SK-N-SH treated with all-trans-retinoic acid at 6 μM for 48 hours (cell line): ENCODE measurements around the gene LRMDA.

ENCODE experiments used
- ATAC-seq: fragments of 200-7000 bp; cut with Tn5 transposase; 3 replicates; pipeline ENCODE4 v1.9.1; 2020; ENCODE audit warnings: mild to moderate bottlenecking, moderate library complexity
- ARNTL ChIP-seq: fragments of 450-650 bp; formaldehyde crosslinking; IDR thresholded peaks from 2 replicates; pipeline ENCODE4 v1.5.0; 2020; ENCODE audit warnings: low read depth, mild to moderate bottlenecking, moderate library complexity, borderline replicate concordance
- BACH2 ChIP-seq: fragments of 250-450 bp; sonication (Bioruptor Pico); IDR thresholded peaks from 2 replicates; pipeline ENCODE4 v1.9.0; 2021; ENCODE audit warnings: mild to moderate bottlenecking, borderline replicate concordance
- GLIS3 ChIP-seq: fragments of 250-450 bp; sonication (Bioruptor Pico); IDR thresholded peaks from 2 replicates; pipeline ENCODE4 v1.5.0; 2020; ENCODE audit warnings: mild to moderate bottlenecking, moderate library complexity
- OSR1 ChIP-seq: fragments of 250-450 bp; sonication (Bioruptor Pico); IDR thresholded peaks from 2 replicates; pipeline ENCODE4 v1.8.0; 2022; ENCODE audit warnings: moderate library complexity, mild to moderate bottlenecking, inconsistent platforms
- PPARA ChIP-seq: fragments of 250-450 bp; sonication (Bioruptor Pico); IDR thresholded peaks from 2 replicates; pipeline ENCODE4 v1.5.0; 2020; ENCODE audit warnings: mild to moderate bottlenecking, borderline replicate concordance
- RARB ChIP-seq: fragments of 250-450 bp; sonication (Bioruptor Pico); IDR thresholded peaks from 2 replicates; pipeline ENCODE4 v1.8.0; 2021; ENCODE audit warnings: mild to moderate bottlenecking, moderate library complexity
- SNAI2 ChIP-seq: fragments of 250-450 bp; sonication (Bioruptor Pico); IDR thresholded peaks from 2 replicates; pipeline ENCODE4 v1.5.0; 2020; ENCODE audit warnings: mild to moderate bottlenecking, moderate library complexity
- ZFP3 ChIP-seq: fragments of 250-450 bp; sonication (Bioruptor Pico); IDR thresholded peaks from 2 replicates; pipeline ENCODE4 v1.5.0; 2020; ENCODE audit warnings: mild to moderate bottlenecking, moderate library complexity
- ZNF565 ChIP-seq: fragments of 450-650 bp; formaldehyde crosslinking; conservative IDR thresholded peaks from 2 replicates; pipeline ENCODE4 v1.5.0; 2020; ENCODE audit warnings: low read depth, mild to moderate bottlenecking, moderate library complexity
- ZNF70 ChIP-seq: fragments of 450-650 bp; formaldehyde crosslinking; IDR thresholded peaks from 2 replicates; pipeline ENCODE4 v1.5.0; 2020; ENCODE audit warnings: mild to moderate bottlenecking, moderate library complexity
- ZNF8 ChIP-seq: fragments of 450-650 bp; formaldehyde crosslinking; IDR thresholded peaks from 2 replicates; pipeline ENCODE4 v1.5.0; 2020; ENCODE audit warnings: mild to moderate bottlenecking, moderate library complexity
- TF ChIP-seq, protein P1 (sequence below): fragments of 250-450 bp; sonication (Bioruptor Pico); IDR thresholded peaks from 2 replicates; pipeline ENCODE4 v1.5.0; 2020; ENCODE audit warnings: mild to moderate bottlenecking, moderate library complexity
- TF ChIP-seq, protein P2 (sequence below): fragments of 250-450 bp; sonication (Bioruptor Pico); IDR thresholded peaks from 2 replicates; pipeline ENCODE4 v1.8.0; 2020; ENCODE audit warnings: mild to moderate bottlenecking, moderate library complexity, borderline replicate concordance
- TF ChIP-seq, protein P3 (sequence below): fragments of 250-450 bp; sonication (Bioruptor Pico); IDR thresholded peaks from 2 replicates; pipeline ENCODE4 v1.8.0; 2021; ENCODE audit warnings: low read depth, mild to moderate bottlenecking, moderate library complexity, borderline replicate concordance
- TF ChIP-seq, protein P4 (sequence below): fragments of 250-450 bp; sonication (Bioruptor Pico); IDR thresholded peaks from 2 replicates; pipeline ENCODE4 v1.5.1; 2021; ENCODE audit warnings: mild to moderate bottlenecking, moderate library complexity
- TF ChIP-seq, protein P5 (sequence below): fragments of 250-450 bp; sonication (Bioruptor Pico); IDR thresholded peaks from 2 replicates; pipeline ENCODE4 v1.5.1; 2020; ENCODE audit warnings: low read depth, mild to moderate bottlenecking, moderate library complexity

LRMDA gene

DNA sequence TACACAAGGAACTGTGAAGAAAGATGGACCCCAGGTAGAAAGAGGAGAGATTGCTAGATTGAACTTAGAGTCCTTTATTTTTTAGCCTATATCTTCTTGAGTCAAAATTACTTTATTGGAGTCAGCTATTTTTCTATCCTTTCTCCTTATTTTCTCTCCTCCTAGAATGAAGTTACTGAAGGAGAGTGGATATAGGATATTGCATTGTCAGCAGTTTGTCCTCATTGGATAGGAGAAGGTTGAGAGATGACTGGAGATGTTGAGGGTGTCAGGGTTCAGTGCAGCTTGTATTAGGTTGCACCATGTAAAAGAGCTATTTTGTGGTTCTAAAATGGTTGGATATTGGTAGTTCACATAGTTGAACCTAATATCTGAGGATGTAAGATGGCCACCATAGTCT lies 5.5 kb downstream of the LRMDA start:
- ATAC-seq, result no peak
- TF ChIP-seq GLIS3 (no peak), ARNTL (CRISPR knock-in tag) (no peak)
- TF ChIP-seq, protein P1, sequence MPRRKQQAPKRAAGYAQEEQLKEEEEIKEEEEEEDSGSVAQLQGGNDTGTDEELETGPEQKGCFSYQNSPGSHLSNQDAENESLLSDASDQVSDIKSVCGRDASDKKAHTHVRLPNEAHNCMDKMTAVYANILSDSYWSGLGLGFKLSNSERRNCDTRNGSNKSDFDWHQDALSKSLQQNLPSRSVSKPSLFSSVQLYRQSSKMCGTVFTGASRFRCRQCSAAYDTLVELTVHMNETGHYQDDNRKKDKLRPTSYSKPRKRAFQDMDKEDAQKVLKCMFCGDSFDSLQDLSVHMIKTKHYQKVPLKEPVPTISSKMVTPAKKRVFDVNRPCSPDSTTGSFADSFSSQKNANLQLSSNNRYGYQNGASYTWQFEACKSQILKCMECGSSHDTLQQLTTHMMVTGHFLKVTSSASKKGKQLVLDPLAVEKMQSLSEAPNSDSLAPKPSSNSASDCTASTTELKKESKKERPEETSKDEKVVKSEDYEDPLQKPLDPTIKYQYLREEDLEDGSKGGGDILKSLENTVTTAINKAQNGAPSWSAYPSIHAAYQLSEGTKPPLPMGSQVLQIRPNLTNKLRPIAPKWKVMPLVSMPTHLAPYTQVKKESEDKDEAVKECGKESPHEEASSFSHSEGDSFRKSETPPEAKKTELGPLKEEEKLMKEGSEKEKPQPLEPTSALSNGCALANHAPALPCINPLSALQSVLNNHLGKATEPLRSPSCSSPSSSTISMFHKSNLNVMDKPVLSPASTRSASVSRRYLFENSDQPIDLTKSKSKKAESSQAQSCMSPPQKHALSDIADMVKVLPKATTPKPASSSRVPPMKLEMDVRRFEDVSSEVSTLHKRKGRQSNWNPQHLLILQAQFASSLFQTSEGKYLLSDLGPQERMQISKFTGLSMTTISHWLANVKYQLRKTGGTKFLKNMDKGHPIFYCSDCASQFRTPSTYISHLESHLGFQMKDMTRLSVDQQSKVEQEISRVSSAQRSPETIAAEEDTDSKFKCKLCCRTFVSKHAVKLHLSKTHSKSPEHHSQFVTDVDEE, result no peak
- TF ChIP-seq, all 23 proteins: peak for 0

DNA sequence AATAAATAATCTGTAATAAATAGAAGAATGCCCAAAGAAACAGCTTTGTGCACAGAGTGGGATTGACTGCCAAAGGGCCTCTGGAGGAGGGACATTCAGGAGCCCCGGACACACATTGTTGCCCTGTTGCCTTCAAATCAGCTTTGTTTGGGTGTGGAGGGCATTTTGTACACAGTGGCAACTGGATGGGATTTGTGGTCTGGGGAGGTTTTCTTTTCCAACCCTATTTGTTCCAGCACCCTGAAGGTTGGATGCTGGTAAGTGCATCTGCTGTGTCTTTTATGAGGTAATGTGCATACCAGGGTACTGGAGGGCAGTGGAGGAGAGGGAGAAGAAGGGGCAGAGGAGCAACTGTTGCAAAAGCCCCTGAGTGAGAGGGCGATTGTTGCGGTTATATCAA lies 6.3 kb downstream of the LRMDA start:
- no peak for ATAC-seq
- TF ChIP-seq, protein P2, sequence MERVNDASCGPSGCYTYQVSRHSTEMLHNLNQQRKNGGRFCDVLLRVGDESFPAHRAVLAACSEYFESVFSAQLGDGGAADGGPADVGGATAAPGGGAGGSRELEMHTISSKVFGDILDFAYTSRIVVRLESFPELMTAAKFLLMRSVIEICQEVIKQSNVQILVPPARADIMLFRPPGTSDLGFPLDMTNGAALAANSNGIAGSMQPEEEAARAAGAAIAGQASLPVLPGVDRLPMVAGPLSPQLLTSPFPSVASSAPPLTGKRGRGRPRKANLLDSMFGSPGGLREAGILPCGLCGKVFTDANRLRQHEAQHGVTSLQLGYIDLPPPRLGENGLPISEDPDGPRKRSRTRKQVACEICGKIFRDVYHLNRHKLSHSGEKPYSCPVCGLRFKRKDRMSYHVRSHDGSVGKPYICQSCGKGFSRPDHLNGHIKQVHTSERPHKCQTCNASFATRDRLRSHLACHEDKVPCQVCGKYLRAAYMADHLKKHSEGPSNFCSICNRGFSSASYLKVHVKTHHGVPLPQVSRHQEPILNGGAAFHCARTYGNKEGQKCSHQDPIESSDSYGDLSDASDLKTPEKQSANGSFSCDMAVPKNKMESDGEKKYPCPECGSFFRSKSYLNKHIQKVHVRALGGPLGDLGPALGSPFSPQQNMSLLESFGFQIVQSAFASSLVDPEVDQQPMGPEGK, result no peak
- TF ChIP-seq, protein P3, sequence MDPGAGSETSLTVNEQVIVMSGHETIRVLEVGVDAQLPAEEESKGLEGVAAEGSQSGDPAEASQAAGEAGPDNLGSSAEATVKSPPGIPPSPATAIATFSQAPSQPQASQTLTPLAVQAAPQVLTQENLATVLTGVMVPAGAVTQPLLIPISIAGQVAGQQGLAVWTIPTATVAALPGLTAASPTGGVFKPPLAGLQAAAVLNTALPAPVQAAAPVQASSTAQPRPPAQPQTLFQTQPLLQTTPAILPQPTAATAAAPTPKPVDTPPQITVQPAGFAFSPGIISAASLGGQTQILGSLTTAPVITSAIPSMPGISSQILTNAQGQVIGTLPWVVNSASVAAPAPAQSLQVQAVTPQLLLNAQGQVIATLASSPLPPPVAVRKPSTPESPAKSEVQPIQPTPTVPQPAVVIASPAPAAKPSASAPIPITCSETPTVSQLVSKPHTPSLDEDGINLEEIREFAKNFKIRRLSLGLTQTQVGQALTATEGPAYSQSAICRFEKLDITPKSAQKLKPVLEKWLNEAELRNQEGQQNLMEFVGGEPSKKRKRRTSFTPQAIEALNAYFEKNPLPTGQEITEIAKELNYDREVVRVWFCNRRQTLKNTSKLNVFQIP, result no peak
- no peak for TF ChIP-seq BACH2 (CRISPR knock-in tag)
- no peak for TF ChIP-seq ZNF565 (CRISPR knock-in tag)
- TF ChIP-seq OSR1 (CRISPR knock-in tag), result no peak

DNA sequence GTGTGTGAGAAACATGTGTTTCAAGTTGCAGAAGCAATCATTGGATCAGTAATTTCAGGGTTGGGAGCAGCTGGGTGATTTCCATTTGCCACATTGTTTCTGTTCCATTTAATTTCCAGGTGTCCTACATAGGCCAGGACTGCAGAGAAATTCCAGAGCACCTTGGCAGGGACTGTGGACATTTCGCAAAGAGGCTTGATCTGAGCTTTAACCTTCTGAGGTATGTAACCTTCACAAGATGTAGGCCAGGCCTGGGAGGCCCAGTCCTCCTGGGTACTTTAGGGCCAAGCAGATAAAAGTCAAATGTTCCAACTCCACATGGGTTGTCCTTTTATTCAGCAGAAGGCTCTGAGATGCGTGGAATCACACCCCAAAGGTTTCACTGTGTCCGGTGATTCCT lies 6.9 kb downstream of the LRMDA start:
- TF ChIP-seq, protein P4, sequence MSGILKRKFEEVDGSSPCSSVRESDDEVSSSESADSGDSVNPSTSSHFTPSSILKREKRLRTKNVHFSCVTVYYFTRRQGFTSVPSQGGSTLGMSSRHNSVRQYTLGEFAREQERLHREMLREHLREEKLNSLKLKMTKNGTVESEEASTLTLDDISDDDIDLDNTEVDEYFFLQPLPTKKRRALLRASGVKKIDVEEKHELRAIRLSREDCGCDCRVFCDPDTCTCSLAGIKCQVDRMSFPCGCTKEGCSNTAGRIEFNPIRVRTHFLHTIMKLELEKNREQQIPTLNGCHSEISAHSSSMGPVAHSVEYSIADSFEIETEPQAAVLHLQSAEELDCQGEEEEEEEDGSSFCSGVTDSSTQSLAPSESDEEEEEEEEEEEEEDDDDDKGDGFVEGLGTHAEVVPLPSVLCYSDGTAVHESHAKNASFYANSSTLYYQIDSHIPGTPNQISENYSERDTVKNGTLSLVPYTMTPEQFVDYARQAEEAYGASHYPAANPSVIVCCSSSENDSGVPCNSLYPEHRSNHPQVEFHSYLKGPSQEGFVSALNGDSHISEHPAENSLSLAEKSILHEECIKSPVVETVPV, result no peak
- TF ChIP-seq, protein P1, result no peak
- TF ChIP-seq ZNF8 (CRISPR knock-in tag) (no peak), ARNTL (CRISPR knock-in tag) (no peak), SNAI2 (CRISPR knock-in tag) (no peak), BACH2 (CRISPR knock-in tag) (no peak), PPARA (CRISPR knock-in tag) (no peak), RARB (no peak), ZNF70 (CRISPR knock-in tag) (no peak), GLIS3 (no peak)
- TF ChIP-seq, protein P5, sequence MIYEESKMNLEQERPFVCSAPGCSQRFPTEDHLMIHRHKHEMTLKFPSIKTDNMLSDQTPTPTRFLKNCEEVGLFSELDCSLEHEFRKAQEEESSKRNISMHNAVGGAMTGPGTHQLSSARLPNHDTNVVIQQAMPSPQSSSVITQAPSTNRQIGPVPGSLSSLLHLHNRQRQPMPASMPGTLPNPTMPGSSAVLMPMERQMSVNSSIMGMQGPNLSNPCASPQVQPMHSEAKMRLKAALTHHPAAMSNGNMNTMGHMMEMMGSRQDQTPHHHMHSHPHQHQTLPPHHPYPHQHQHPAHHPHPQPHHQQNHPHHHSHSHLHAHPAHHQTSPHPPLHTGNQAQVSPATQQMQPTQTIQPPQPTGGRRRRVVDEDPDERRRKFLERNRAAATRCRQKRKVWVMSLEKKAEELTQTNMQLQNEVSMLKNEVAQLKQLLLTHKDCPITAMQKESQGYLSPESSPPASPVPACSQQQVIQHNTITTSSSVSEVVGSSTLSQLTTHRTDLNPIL (CRISPR knock-in tag), result no peak
- TF ChIP-seq, all 23 proteins: peak for 0

DNA sequence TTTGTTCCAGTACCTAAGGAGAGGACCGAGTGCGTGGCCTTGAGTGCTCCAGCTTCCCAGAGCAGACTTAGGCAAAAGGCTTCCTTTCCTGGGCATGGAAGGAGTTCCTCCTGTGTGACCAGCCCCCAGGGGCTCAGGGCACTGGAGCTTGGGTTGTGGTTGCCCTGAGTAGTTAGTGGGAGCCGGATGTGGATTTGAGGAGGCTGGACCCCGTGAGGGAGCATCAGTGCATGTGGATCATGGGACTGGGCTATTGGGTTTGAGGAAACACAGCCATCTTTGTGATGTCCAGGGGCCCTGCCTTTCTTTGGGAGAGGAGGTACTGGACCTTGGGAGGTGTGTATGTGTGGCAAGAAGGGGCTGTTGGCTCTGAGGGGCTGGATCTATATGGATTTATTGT lies 8.4 kb downstream of the LRMDA start:
- TF ChIP-seq ZFP3 (no peak), GLIS3 (no peak), PPARA (CRISPR knock-in tag) (no peak), ZNF565 (CRISPR knock-in tag) (no peak)
- TF ChIP-seq, protein P2, result no peak
- ATAC-seq, result no peak

More for the DNA sequence above, 6.9 kb downstream of the LRMDA start:
- ATAC-seq, result no peak
